GM23338 (cell line): ENCODE results near the gene DPH6. TPM values are rescaled to one million over a fixed set of nuclear protein-coding genes. Genes with fewer than 3 reads are reported as not detected.

Experiments used
- ATAC-seq: fragments of 200-7000 bp; cut with Tn5 transposase; 3 replicates; pipeline ENCODE4 v1.9.1; 2020
- DNase-seq: peaks from one replicate; pipeline ENCODE4 v3.0.0-alpha.2; 2015; ENCODE audit warnings: low spot score
- H2AFZ ChIP-seq: fragments of 200-600 bp; sonication (generic); 2 replicates; pipeline ENCODE4 v1.8.0; 2016; ENCODE audit warnings: antibody characterized with exemption, mild to moderate bottlenecking, moderate library complexity
- H3F3A ChIP-seq: fragments of 200-600 bp; sonication (generic); replicated peaks from 2 replicates; pipeline ENCODE4 v1.8.0; 2017; ENCODE audit warnings: antibody characterized with exemption, mixed run types, low read depth
- H3K27ac ChIP-seq: fragments of 200-600 bp; sonication (generic); 2 replicates; pipeline ENCODE4 v1.6.1; 2016; ENCODE audit warnings: low read depth
- H3K27me3 ChIP-seq: fragments of 200-600 bp; sonication (generic); 2 replicates; pipeline ENCODE4 v1.8.0; 2016; ENCODE audit warnings: mild to moderate bottlenecking, mixed run types, moderate library complexity; ENCODE audit not compliant: insufficient read depth
- H3K36me3 ChIP-seq: fragments of 200-600 bp; sonication (generic); 2 replicates; pipeline ENCODE4 v1.8.0; 2016; ENCODE audit warnings: mild to moderate bottlenecking; ENCODE audit not compliant: insufficient read depth
- H3K4me1 ChIP-seq: fragments of 200-600 bp; sonication (generic); 2 replicates; pipeline ENCODE4 v1.8.0; 2016; ENCODE audit warnings: mild to moderate bottlenecking, moderate library complexity; ENCODE audit not compliant: insufficient read depth
- H3K4me2 ChIP-seq: fragments of 200-600 bp; sonication (generic); 2 replicates; pipeline ENCODE4 v1.7.1; 2017; ENCODE audit warnings: mixed run types
- H3K4me3 ChIP-seq: fragments of 200-600 bp; sonication (generic); 2 replicates; pipeline ENCODE4 v1.6.1; 2016; ENCODE audit warnings: mixed run types
- H3K79me2 ChIP-seq: fragments of 200-600 bp; sonication (generic); replicated peaks from 2 replicates; pipeline ENCODE4 v1.8.0; 2017; ENCODE audit warnings: mild to moderate bottlenecking; ENCODE audit not compliant: insufficient read depth
- H3K9me2 ChIP-seq: fragments of 200-600 bp; sonication (generic); 2 replicates; pipeline ENCODE4 v1.8.0; 2017; ENCODE audit not compliant: insufficient read depth
- H4K20me1 ChIP-seq: fragments of 200-600 bp; sonication (generic); replicated peaks from 2 replicates; pipeline ENCODE4 v1.8.0; 2017; ENCODE audit warnings: mild to moderate bottlenecking; ENCODE audit not compliant: insufficient read depth
- H3K27ac Mint-ChIP-seq: 2 replicates; pipeline ENCODE4 v1.8.0; 2020; ENCODE audit warnings: inconsistent platforms, mild to moderate bottlenecking, moderate library complexity, mixed read lengths
- H3K27me3 Mint-ChIP-seq: 3 replicates; pipeline ENCODE4 v1.8.0; 2022; ENCODE audit warnings: low read depth, mild to moderate bottlenecking, moderate library complexity, mixed read lengths, inconsistent platforms; ENCODE audit not compliant: insufficient read depth, poor library complexity
- H3K36me3 Mint-ChIP-seq: 3 replicates; pipeline ENCODE4 v1.8.0; 2021; ENCODE audit warnings: low read depth, mild to moderate bottlenecking, inconsistent platforms, moderate library complexity, mixed read lengths
- H3K4me1 Mint-ChIP-seq: 3 replicates; pipeline ENCODE4 v1.8.0; 2020; ENCODE audit warnings: mild to moderate bottlenecking, inconsistent platforms, mixed read lengths
- H3K4me3 Mint-ChIP-seq: 3 replicates; pipeline ENCODE4 v1.8.0; 2021; ENCODE audit warnings: moderate library complexity, mild to moderate bottlenecking, inconsistent platforms, mixed read lengths
- H3K9me3 Mint-ChIP-seq: 3 replicates; pipeline ENCODE4 v1.8.0; 2020; ENCODE audit warnings: moderate library complexity, mild to moderate bottlenecking, inconsistent platforms, mixed read lengths
- CREB1 ChIP-seq: fragments of 250-450 bp; sonication (Bioruptor Pico); IDR thresholded peaks from 2 replicates; pipeline ENCODE4 v1.5.0; 2020; ENCODE audit warnings: low read depth, mild to moderate bottlenecking, moderate library complexity
- JUNB ChIP-seq: IDR thresholded peaks from one replicate; pipeline ENCODE4 v1.6.1; 2016; ENCODE audit warnings: antibody characterized with exemption; ENCODE audit not compliant: unreplicated experiment
- NANOG ChIP-seq: IDR thresholded peaks from 2 replicates; pipeline ENCODE4 v1.6.1; 2016; ENCODE audit warnings: antibody characterized with exemption, borderline replicate concordance
- POLR2AphosphoS5 ChIP-seq: IDR thresholded peaks from 2 replicates; pipeline ENCODE4 v1.6.1; 2016; ENCODE audit warnings: antibody characterized with exemption, low read depth
- STAT1 ChIP-seq: IDR thresholded peaks from one replicate; pipeline ENCODE4 v1.6.1; 2016; ENCODE audit warnings: antibody characterized with exemption; ENCODE audit not compliant: unreplicated experiment
- ZNF114 ChIP-seq: fragments of 250-450 bp; sonication (Bioruptor Pico); IDR thresholded peaks from 2 replicates; pipeline ENCODE4 v1.5.0; 2020; ENCODE audit warnings: mild to moderate bottlenecking, moderate library complexity
- ZNF331 ChIP-seq: fragments of 250-450 bp; sonication (Bioruptor Pico); IDR thresholded peaks from 2 replicates; pipeline ENCODE4 v1.5.0; 2020; ENCODE audit warnings: low read depth, mild to moderate bottlenecking, moderate library complexity
- long read RNA-seq: library from polyadenylated mRNA; unstranded; transcript quantifications from one replicate; pipeline ENCODE4 v2.0.0, GENCODE V29; 2020; ENCODE audit not compliant: unreplicated experiment
- polyA plus RNA-seq: library from polyadenylated mRNA; unstranded; fragments of >200 nt; fragmentation: Nextera tagmentation; extraction: Ambion mirVana; gene quantifications from 2 replicates; pipeline ENCODE4 v1.2.1, GENCODE V29; 2016
- total RNA-seq: library from RNA; depleted of rRNA; stranded (reverse); fragments of >200 nt; shearing (Covaris generic); gene quantifications from 2 replicates; pipeline ENCODE4 v1.2.3, GENCODE V29; 2014; rRNA removed
- TF ChIP-seq, protein P1 (sequence below): IDR thresholded peaks from 2 replicates; pipeline ENCODE4 v1.6.1; 2016; ENCODE audit warnings: antibody characterized with exemption
- TF ChIP-seq, protein P2 (sequence below): IDR thresholded peaks from one replicate; pipeline ENCODE4 v1.6.1; 2018; ENCODE audit warnings: antibody characterized with exemption; ENCODE audit not compliant: unreplicated experiment

DPH6 gene, protein sequence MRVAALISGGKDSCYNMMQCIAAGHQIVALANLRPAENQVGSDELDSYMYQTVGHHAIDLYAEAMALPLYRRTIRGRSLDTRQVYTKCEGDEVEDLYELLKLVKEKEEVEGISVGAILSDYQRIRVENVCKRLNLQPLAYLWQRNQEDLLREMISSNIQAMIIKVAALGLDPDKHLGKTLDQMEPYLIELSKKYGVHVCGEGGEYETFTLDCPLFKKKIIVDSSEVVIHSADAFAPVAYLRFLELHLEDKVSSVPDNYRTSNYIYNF
- total RNA-seq (37.9 and 44.5 TPM in 2 replicates), polyA plus RNA-seq (42.4 and 46.9 TPM in 2 replicates)
- long read RNA-seq, transcript DPH6-201 (9 exons, 2,099 nt), result major isoform, 12 of 22 reads
- long read RNA-seq, partial matches to known transcripts, result 1 of 22 reads
- long read RNA-seq, other reads (novel, unspliced or antisense), result 4 of 22 reads

DNA sequence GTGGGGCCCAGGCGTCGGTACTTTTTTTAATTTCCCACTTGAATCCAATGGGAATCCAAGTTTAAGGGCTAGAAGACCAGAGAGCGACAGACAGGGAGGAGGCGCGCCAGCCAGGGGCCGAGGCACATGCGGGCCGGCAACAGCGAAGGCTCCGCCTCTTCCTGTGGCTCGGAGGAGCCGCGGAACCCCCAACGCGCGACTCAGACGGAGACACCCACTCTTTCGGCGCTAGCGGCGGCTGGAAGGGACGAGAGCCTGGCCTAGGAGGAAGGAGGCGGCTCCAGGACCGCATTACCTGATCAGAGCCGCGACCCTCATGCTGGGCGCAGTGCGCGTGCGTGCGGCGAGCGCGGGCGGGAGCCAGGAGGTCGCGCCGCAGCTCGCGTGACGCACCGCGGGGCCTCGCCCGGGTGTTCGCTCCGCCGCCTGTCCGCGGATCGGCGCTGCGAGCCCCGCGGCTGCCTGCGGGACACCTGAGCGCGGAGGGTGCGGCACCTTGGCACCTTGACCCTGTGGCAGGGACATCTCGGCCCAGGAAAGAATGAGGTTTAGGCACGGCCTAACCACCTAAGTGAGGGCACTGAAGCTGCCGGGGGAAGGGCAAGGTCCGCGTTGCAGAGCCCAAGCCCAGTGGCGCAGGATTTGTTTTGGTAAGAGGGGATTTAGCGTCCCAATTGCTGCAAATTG lies at the start of gene DPH6:
TSS of gene DPH6 (minus strand) at position 342 of the 687 bp plus-strand sequence. CDS start at position 318, 24 bp downstream.
- H4K20me1 ChIP-seq, result no peaks in the 10 kb centered on the region
- H3K36me3 ChIP-seq, result no peaks in the 10 kb centered on the region
- H3K4me1 ChIP-seq, result peaks cover 37% of the 10 kb centered on the region
- H3K79me2 ChIP-seq, result 0 out of 2 replicates have a peak, but pooled peaks cover 3% of the 10 kb centered on the region
- peak within 1 kb of the TSS; percentile 71 for H3K4me3 ChIP-seq
- Mint-ChIP-seq H3K4me1 (peaks cover 44% of the 10 kb centered on the region), H3K27me3 (no peaks in the 10 kb centered on the region), H3K9me3 (peaks cover 2% of the 10 kb centered on the region; the same call in 1 of the 3 replicates), H3K4me3 (peak within 1 kb of the TSS; percentile 95), H3K36me3 (peaks cover 11% of the 10 kb centered on the region; the same call in 2 of the 3 replicates), H3K27ac (peak within 1 kb of the TSS; percentile 99)
- H2AFZ ChIP-seq, result peak within 1 kb of the TSS; percentile 64
- H3K27me3 ChIP-seq, result no peaks in the 10 kb centered on the region
- ATAC-seq (peak; percentile 74), DNase-seq (peak; percentile 87)
- H3K27ac ChIP-seq, result peak within 1 kb of the TSS; percentile 98
- TF ChIP-seq POLR2AphosphoS5 (peak; percentile 76), CREB1 (CRISPR knock-in tag) (peak; percentile 87), JUNB (no peak), ZNF114 (CRISPR knock-in tag) (no peak), ZNF331 (CRISPR knock-in tag) (peak; percentile 63)
- TF ChIP-seq, protein P1, sequence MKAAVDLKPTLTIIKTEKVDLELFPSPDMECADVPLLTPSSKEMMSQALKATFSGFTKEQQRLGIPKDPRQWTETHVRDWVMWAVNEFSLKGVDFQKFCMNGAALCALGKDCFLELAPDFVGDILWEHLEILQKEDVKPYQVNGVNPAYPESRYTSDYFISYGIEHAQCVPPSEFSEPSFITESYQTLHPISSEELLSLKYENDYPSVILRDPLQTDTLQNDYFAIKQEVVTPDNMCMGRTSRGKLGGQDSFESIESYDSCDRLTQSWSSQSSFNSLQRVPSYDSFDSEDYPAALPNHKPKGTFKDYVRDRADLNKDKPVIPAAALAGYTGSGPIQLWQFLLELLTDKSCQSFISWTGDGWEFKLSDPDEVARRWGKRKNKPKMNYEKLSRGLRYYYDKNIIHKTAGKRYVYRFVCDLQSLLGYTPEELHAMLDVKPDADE, result 0 out of 2 replicates have a peak, but pooled peaks have one; percentile 13
- TF ChIP-seq, protein P2, sequence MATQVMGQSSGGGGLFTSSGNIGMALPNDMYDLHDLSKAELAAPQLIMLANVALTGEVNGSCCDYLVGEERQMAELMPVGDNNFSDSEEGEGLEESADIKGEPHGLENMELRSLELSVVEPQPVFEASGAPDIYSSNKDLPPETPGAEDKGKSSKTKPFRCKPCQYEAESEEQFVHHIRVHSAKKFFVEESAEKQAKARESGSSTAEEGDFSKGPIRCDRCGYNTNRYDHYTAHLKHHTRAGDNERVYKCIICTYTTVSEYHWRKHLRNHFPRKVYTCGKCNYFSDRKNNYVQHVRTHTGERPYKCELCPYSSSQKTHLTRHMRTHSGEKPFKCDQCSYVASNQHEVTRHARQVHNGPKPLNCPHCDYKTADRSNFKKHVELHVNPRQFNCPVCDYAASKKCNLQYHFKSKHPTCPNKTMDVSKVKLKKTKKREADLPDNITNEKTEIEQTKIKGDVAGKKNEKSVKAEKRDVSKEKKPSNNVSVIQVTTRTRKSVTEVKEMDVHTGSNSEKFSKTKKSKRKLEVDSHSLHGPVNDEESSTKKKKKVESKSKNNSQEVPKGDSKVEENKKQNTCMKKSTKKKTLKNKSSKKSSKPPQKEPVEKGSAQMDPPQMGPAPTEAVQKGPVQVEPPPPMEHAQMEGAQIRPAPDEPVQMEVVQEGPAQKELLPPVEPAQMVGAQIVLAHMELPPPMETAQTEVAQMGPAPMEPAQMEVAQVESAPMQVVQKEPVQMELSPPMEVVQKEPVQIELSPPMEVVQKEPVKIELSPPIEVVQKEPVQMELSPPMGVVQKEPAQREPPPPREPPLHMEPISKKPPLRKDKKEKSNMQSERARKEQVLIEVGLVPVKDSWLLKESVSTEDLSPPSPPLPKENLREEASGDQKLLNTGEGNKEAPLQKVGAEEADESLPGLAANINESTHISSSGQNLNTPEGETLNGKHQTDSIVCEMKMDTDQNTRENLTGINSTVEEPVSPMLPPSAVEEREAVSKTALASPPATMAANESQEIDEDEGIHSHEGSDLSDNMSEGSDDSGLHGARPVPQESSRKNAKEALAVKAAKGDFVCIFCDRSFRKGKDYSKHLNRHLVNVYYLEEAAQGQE, result no peak
- H3K9me2 ChIP-seq, result no peaks in the 10 kb centered on the region
- H3K4me2 ChIP-seq, result peak within 1 kb of the TSS; percentile 84
- no peaks in the 10 kb centered on the region; the same call in 1 of the 2 replicates for H3F3A ChIP-seq

DNA sequence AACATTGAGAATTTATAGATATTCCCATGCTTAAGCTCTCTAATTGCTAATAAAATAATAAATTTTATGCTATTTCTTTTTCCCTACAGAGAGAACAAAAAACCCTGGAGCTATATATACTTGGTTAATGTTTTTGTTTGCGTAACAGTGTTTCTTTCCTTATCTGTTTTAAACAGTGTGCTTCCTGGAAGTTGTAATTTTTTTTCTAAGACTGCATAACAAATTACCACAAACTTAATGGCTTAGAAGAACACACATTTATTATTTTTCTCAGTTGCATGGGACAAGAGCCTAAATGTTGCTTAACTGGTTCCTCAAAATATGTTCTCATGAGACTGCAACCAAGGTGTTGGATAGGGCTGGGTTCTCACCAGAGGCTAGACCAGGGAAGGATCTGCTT lies 49.7 kb upstream of the DPH6 start:
- Histone ChIP-seq H3K79me2 (no peaks in the 10 kb centered on the region), H4K20me1 (no peaks in the 10 kb centered on the region), H3K4me1 (no peaks in the 10 kb centered on the region), H3K27me3 (no peaks in the 10 kb centered on the region), H3F3A (no peaks in the 10 kb centered on the region), H3K27ac (no peak overlapping the region), H3K4me2 (no peak overlapping the region), H3K36me3 (no peaks in the 10 kb centered on the region), H3K4me3 (no peak overlapping the region), H2AFZ (no peak overlapping the region), H3K9me2 (no peaks in the 10 kb centered on the region)
- H3K9me3 Mint-ChIP-seq, result peaks cover 7% of the 10 kb centered on the region; the same call in 2 of the 3 replicates
- peaks cover 2% of the 10 kb centered on the region for H3K27me3 Mint-ChIP-seq
- H3K4me1 Mint-ChIP-seq, result no peaks in the 10 kb centered on the region
- no peak for ATAC-seq
- H3K4me3 Mint-ChIP-seq, result no peak overlapping the region
- DNase-seq, result no peak
- no peak overlapping the region for H3K27ac Mint-ChIP-seq
- H3K36me3 Mint-ChIP-seq, result peaks cover 4% of the 10 kb centered on the region; the same call in 2 of the 3 replicates
- TF ChIP-seq NANOG, result no peak
- TF ChIP-seq, protein P2, result no peak
- no peak for TF ChIP-seq STAT1
